ENCODE measurements around the gene GAD1.

The GAD1 gene

DNA sequence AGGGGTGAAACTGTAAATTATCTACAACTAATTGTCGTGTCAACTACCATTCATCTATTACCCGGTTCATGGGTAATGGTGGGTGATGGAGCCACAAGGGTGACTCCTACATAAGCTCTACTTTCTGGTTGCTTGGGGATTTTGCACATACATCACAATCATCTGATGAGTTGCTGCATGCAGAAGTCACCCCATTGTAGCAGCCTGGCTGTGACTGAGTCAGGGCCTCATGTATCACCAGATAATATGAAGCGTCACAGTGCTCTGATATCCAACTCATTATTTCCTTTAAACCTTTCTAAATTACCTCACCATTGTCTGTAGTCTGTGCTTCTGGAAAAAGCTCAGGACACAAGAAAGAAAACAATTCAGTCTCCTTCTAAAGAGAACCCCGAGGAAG is 79.9 kb downstream of the GAD1 start:
- DNase-seq = no peak

- no peak for DNase-seq
These were observed 80.4 kb downstream of the GAD1 start for GRCh38 chr2:170897108-170897507.

GRCh38 chr2:170905864-170906263 is 89.2 kb downstream of the GAD1 start:
- no peak for DNase-seq
